GM10847 (cell line): ENCODE measurements around the gene MAP1S.

ENCODE experiments used
- POLR2A ChIP-seq: IDR thresholded peaks from 2 replicates; pipeline ENCODE4 v1.6.1; 2011; ENCODE audit not compliant: insufficient read length; ENCODE audit errors: extremely low read depth

MAP1S gene

GRCh38 chr19:17762505-17763229 lies 43.4 kb downstream of the MAP1S start:
- no peak for TF ChIP-seq POLR2A

- no peak for TF ChIP-seq POLR2A
Measured at GRCh38 chr19:17764348-17764747, 45.1 kb downstream of the MAP1S start.

- no peak for TF ChIP-seq POLR2A
Measured at GRCh38 chr19:17765069-17765618, 45.9 kb downstream of the MAP1S start.

GRCh38 chr19:17766543-17767131 lies 47.4 kb downstream of the MAP1S start:
- TF ChIP-seq POLR2A, result no peak

GRCh38 chr19:17767559-17767958 lies 48.3 kb downstream of the MAP1S start:
- TF ChIP-seq POLR2A, result no peak

- no peak for TF ChIP-seq POLR2A
Measured at GRCh38 chr19:17770613-17771012, 51.3 kb downstream of the MAP1S start.

- no peak for TF ChIP-seq POLR2A
Measured at GRCh38 chr19:17772172-17772571, 52.9 kb downstream of the MAP1S start.

GRCh38 chr19:17775245-17775927 lies 56.1 kb downstream of the MAP1S start:
- TF ChIP-seq POLR2A, result no peak

- no peak for TF ChIP-seq POLR2A
Measured at GRCh38 chr19:17775991-17776803, 56.9 kb downstream of the MAP1S start.

GRCh38 chr19:17778251-17778967 lies 59.1 kb downstream of the MAP1S start:
- no peak for TF ChIP-seq POLR2A

GRCh38 chr19:17778968-17779929 lies 60.0 kb downstream of the MAP1S start:
- no peak for TF ChIP-seq POLR2A

- no peak for TF ChIP-seq POLR2A
Measured at GRCh38 chr19:17780781-17781180, 61.5 kb downstream of the MAP1S start.
